Adrenal gland (tissue), 5 donors: ENCODE data around the gene ANKRD44.

Experiments
- CTCF ChIP-seq, 6 experiments: fragments of 450-650 bp in 4 of 6; fragments of 200-600 bp in 2 of 6; sonication (generic) in 1 of 6; IDR thresholded peaks; 1 replicate in 5 of 6; 2 replicates in 1 of 6; pipeline versions ENCODE4 v1.5.1 to v1.8.0; 2016 to 2021; ENCODE audit warnings: antibody characterized with exemption in 6 of 6, mild to moderate bottlenecking in 2 of 6, moderate library complexity in 1 of 6
- POLR2A ChIP-seq, 2 donors: fragments of 450-650 bp; IDR thresholded peaks; one replicate each; pipeline ENCODE4 v1.6.1; 2017; ENCODE audit warnings: antibody characterized with exemption in 2 of 2, mild to moderate bottlenecking in 2 of 2, moderate library complexity in 1 of 2
- donor health status: DM: no; HTN: no; CAD: no.

DNA sequence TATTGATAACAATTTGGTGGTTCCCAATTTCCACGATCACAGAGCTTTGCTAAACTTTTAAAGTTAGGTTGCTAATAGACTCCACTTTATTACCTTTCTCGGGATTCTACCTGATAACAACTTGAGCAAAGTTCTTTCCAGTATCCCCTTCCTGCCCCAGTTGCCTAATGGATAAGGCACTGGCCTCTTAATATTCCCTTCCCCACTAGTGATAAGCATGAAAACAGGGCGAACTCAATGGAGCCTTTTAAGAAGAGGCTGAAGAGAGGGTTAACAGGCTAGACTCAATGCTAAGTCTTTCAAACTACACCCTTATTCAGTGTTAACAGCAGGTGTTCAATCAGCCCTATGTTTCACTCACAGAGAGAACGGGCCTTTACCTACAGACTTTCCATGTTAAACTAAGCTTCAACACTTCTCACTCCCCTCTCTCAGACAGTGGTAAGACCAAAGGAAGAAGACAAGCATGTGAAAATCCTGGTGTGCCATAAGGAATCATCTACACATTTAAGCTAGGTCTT is 75.8 kb downstream of the ANKRD44 start:
- no peak for TF ChIP-seq CTCF (IDR thresholded peaks at IDR 0.05)
- TF ChIP-seq POLR2A (IDR thresholded peaks at IDR 0.05) = no peak
